Measurements from ENCODE around the gene RPL22. TPM values are rescaled to one million over a fixed set of nuclear protein-coding genes. Genes with fewer than 3 reads are reported as not detected.

Gene RPL22
- total RNA-seq, 1 donor from 2014 or later = 601 TPM

GRCh38 chr1:6207075-6207885, 7.9 kb upstream of the RPL22 start:
- DNase-seq (ENCODE audit: low spot score) = no peak
- no peak for TF ChIP-seq CTCF (IDR thresholded peaks at IDR 0.05; ENCODE audit: unreplicated experiment)
- H3K4me3 Mint-ChIP-seq (ENCODE audit: unreplicated experiment) = no peak overlapping the region
- H3K9me3 Mint-ChIP-seq (ENCODE audit: unreplicated experiment) = no peaks in the 10 kb centered on the region
- H3K27ac Mint-ChIP-seq (ENCODE audit: unreplicated experiment) = no peak overlapping the region
- H3K36me3 Mint-ChIP-seq (ENCODE audit: low read depth, unreplicated experiment) = no peaks in the 10 kb centered on the region
- no peaks in the 10 kb centered on the region for H3K4me1 Mint-ChIP-seq (ENCODE audit: unreplicated experiment)
- peaks cover 9% of the 10 kb centered on the region for H3K27me3 Mint-ChIP-seq (ENCODE audit: unreplicated experiment)

- H3K4me1 Mint-ChIP-seq (ENCODE audit: unreplicated experiment) = no peaks in the 10 kb centered on the region
Measured at GRCh38 chr1:6206520-6206855, 7.1 kb upstream of the RPL22 start.

GRCh38 chr1:6205849-6206519, 6.6 kb upstream of the RPL22 start, which contains the start of gene RNF207:
TSS of gene RNF207 (plus strand) at chr1:6206119. CDS start at chr1:6206536, 417 bp downstream.
- H3K4me3 Mint-ChIP-seq (ENCODE audit: unreplicated experiment) = no peak within 1 kb of the TSS
- TF ChIP-seq CTCF (IDR thresholded peaks at IDR 0.05; ENCODE audit: unreplicated experiment) = no peak
- no peak within 1 kb of the TSS for H3K27ac Mint-ChIP-seq (ENCODE audit: unreplicated experiment)
- H3K36me3 Mint-ChIP-seq (ENCODE audit: low read depth, unreplicated experiment) = no peaks in the 10 kb centered on the region
- H3K9me3 Mint-ChIP-seq (ENCODE audit: unreplicated experiment) = no peaks in the 10 kb centered on the region
- peak; percentile 42 for DNase-seq (ENCODE audit: low spot score)
- H3K4me1 Mint-ChIP-seq (ENCODE audit: unreplicated experiment) = peaks cover 1% of the 10 kb centered on the region
- peaks cover 6% of the 10 kb centered on the region for H3K27me3 Mint-ChIP-seq (ENCODE audit: unreplicated experiment)

More at GRCh38 chr1:6206520-6206855, 7.1 kb upstream of the RPL22 start:
- H3K27ac Mint-ChIP-seq (ENCODE audit: unreplicated experiment) = no peak overlapping the region
- TF ChIP-seq CTCF (IDR thresholded peaks at IDR 0.05; ENCODE audit: unreplicated experiment) = no peak
- DNase-seq (ENCODE audit: low spot score) = no peak
- H3K4me3 Mint-ChIP-seq (ENCODE audit: unreplicated experiment) = no peak overlapping the region
- peaks cover 6% of the 10 kb centered on the region for H3K27me3 Mint-ChIP-seq (ENCODE audit: unreplicated experiment)
- no peaks in the 10 kb centered on the region for H3K9me3 Mint-ChIP-seq (ENCODE audit: unreplicated experiment)
- H3K36me3 Mint-ChIP-seq (ENCODE audit: low read depth, unreplicated experiment) = no peaks in the 10 kb centered on the region

GRCh38 chr1:6202256-6202655, 2.9 kb upstream of the RPL22 start:
- no peak overlapping the region for H3K4me3 Mint-ChIP-seq (ENCODE audit: unreplicated experiment)
- DNase-seq (ENCODE audit: low spot score) = no peak
- H3K27ac Mint-ChIP-seq (ENCODE audit: unreplicated experiment) = no peak overlapping the region
- TF ChIP-seq CTCF (IDR thresholded peaks at IDR 0.05; ENCODE audit: unreplicated experiment) = no peak
- H3K27me3 Mint-ChIP-seq (ENCODE audit: unreplicated experiment) = peaks cover 3% of the 10 kb centered on the region
- no peaks in the 10 kb centered on the region for H3K9me3 Mint-ChIP-seq (ENCODE audit: unreplicated experiment)
- H3K36me3 Mint-ChIP-seq (ENCODE audit: low read depth, unreplicated experiment) = peaks cover 4% of the 10 kb centered on the region
- H3K4me1 Mint-ChIP-seq (ENCODE audit: unreplicated experiment) = peaks cover 24% of the 10 kb centered on the region

Data from endothelial cell (in vitro differentiated cells).